GM03348 (cell line): ENCODE data around the gene ATP11C.

ENCODE experiments used
- DNase-seq: peaks from one replicate; pipeline ENCODE4 v3.0.0; 2012; ENCODE audit warnings: low spot score

Gene ATP11C

GRCh38 chrX:139803224-139803623, 129.6 kb downstream of the ATP11C start:
- no peak for DNase-seq

- DNase-seq = no peak
These were observed 130.8 kb downstream of the ATP11C start for GRCh38 chrX:139802048-139802447.

GRCh38 chrX:139801397-139801813, 131.4 kb downstream of the ATP11C start:
- no peak for DNase-seq

GRCh38 chrX:139798701-139799100, 134.2 kb downstream of the ATP11C start:
- DNase-seq = no peak

GRCh38 chrX:139795196-139795595, 137.7 kb downstream of the ATP11C start:
- no peak for DNase-seq

GRCh38 chrX:139787601-139788000, 145.3 kb downstream of the ATP11C start:
- no peak for DNase-seq

- no peak for DNase-seq
These were observed 148.0 kb downstream of the ATP11C start for GRCh38 chrX:139784807-139785206.

GRCh38 chrX:139783959-139784358, 148.9 kb downstream of the ATP11C start:
- no peak for DNase-seq

- no peak for DNase-seq
These were observed 149.8 kb downstream of the ATP11C start for GRCh38 chrX:139783030-139783429.

- DNase-seq = no peak
These were observed 156.3 kb downstream of the ATP11C start for GRCh38 chrX:139776599-139776998.

GRCh38 chrX:139770366-139770765, 162.5 kb downstream of the ATP11C start:
- no peak for DNase-seq

GRCh38 chrX:139766545-139766983, 166.3 kb downstream of the ATP11C start:
- no peak for DNase-seq

GRCh38 chrX:139762400-139763183, 170.3 kb downstream of the ATP11C start:
- no peak for DNase-seq

GRCh38 chrX:139759637-139760036, 173.2 kb downstream of the ATP11C start:
- peak; percentile 15 for DNase-seq

GRCh38 chrX:139758809-139759208, 174.0 kb downstream of the ATP11C start:
- no peak for DNase-seq

GRCh38 chrX:139758250-139758649, 174.6 kb downstream of the ATP11C start:
- DNase-seq = no peak

- DNase-seq = no peak
These were observed 181.8 kb downstream of the ATP11C start for GRCh38 chrX:139751053-139751452.

GRCh38 chrX:139750390-139750789, 182.5 kb downstream of the ATP11C start:
- DNase-seq = peak; percentile 16

GRCh38 chrX:139739138-139739537, 193.7 kb downstream of the ATP11C start:
- peak; percentile 4 for DNase-seq

GRCh38 chrX:139738581-139738980, 194.3 kb downstream of the ATP11C start:
- no peak for DNase-seq

GRCh38 chrX:139736151-139736550, 196.7 kb downstream of the ATP11C start:
- no peak for DNase-seq

- DNase-seq = no peak
These were observed 197.9 kb downstream of the ATP11C start for GRCh38 chrX:139734996-139735395.

- DNase-seq = no peak
These were observed 207.1 kb downstream of the ATP11C start for GRCh38 chrX:139725720-139726119.

GRCh38 chrX:139724626-139725025, 208.2 kb downstream of the ATP11C start:
- DNase-seq = no peak
